Keratinocyte (primary cell): Measurements from ENCODE around the gene AUNIP. TPM values are rescaled to one million over a fixed set of nuclear protein-coding genes. Genes with fewer than 3 reads are reported as not detected.

Experiments used
- DNase-seq: peaks from one replicate; pipeline ENCODE4 v3.0.0-alpha.2; 2011; ENCODE audit warnings: low read depth, missing footprints, low spot score
- FAIRE-seq: peaks from 2 replicates; lab custom pipeline; 2011; peaks lifted over from hg19 to GRCh38; lab: Jason Lieb, UNC
- H2AFZ ChIP-seq: 2 replicates; pipeline ENCODE4 v1.6.0; 2012; ENCODE audit warnings: low read length, control low read depth, inconsistent platforms; ENCODE audit not compliant: control insufficient read depth
- H3K27ac ChIP-seq: 2 replicates; pipeline ENCODE4 v1.5.1; 2011; ENCODE audit warnings: low read length; ENCODE audit not compliant: control insufficient read depth, insufficient read depth
- H3K27me3 ChIP-seq: 3 replicates; pipeline ENCODE4 v1.6.0; 2011; ENCODE audit warnings: low read length; ENCODE audit not compliant: control insufficient read depth, insufficient read depth; ENCODE audit errors: extremely low read depth
- H3K36me3 ChIP-seq, 2 experiments: 2 replicates in 1 of 2; 3 replicates in 1 of 2; pipeline ENCODE4 v1.5.1; 2011; ENCODE audit warnings: low read length in 2 of 2, mild to moderate bottlenecking in 1 of 2; ENCODE audit not compliant: control insufficient read depth in 2 of 2, insufficient read depth in 2 of 2; ENCODE audit errors: extremely low read depth in 1 of 2
- H3K4me1 ChIP-seq: 3 replicates; pipeline ENCODE4 v1.5.1; 2011; ENCODE audit warnings: low read length; ENCODE audit not compliant: control insufficient read depth, insufficient read depth; ENCODE audit errors: extremely low read depth
- H3K4me2 ChIP-seq: 3 replicates; pipeline ENCODE4 v1.6.0; 2011; ENCODE audit warnings: low read depth, low read length; ENCODE audit not compliant: control insufficient read depth, insufficient read depth; ENCODE audit errors: extremely low read depth
- H3K4me3 ChIP-seq, 3 experiments: fragments of 200-600 bp in 1 of 3; sonication (generic) in 1 of 3; 2 replicates in 2 of 3; 3 replicates in 1 of 3; pipeline ENCODE4 v1.5.1; 2011 to 2016; ENCODE audit warnings: low read length in 3 of 3, mild to moderate bottlenecking in 3 of 3, control low read depth in 2 of 3, inconsistent platforms in 1 of 3, low read depth in 1 of 3, mixed read lengths in 1 of 3, mixed run types in 1 of 3, moderate library complexity in 1 of 3; ENCODE audit not compliant: control insufficient read depth in 2 of 3, insufficient read depth in 2 of 3; ENCODE audit errors: extremely low read depth in 1 of 3
- H3K79me2 ChIP-seq: 2 replicates; pipeline ENCODE4 v1.6.0; 2012; ENCODE audit warnings: low read length; ENCODE audit not compliant: control insufficient read depth, insufficient read depth
- H3K9ac ChIP-seq: 3 replicates; pipeline ENCODE4 v1.6.0; 2011; ENCODE audit warnings: low read length; ENCODE audit not compliant: control insufficient read depth, insufficient read depth; ENCODE audit errors: extremely low read depth
- H3K9me1 ChIP-seq: 3 replicates; pipeline ENCODE4 v1.6.0; 2011; ENCODE audit warnings: low read length; ENCODE audit not compliant: control insufficient read depth, insufficient read depth; ENCODE audit errors: extremely low read depth
- H3K9me3 ChIP-seq: 2 replicates; pipeline ENCODE4 v1.5.1; 2012; ENCODE audit warnings: low read depth, low read length; ENCODE audit not compliant: control insufficient read depth
- H4K20me1 ChIP-seq: 3 replicates; pipeline ENCODE4 v1.6.0; 2011; ENCODE audit warnings: low read length; ENCODE audit not compliant: control insufficient read depth, insufficient read depth; ENCODE audit errors: extremely low read depth
- EZH2 ChIP-seq: IDR thresholded peaks from one replicate; pipeline ENCODE4 v1.6.1; 2012; ENCODE audit warnings: inconsistent platforms, mild to moderate bottlenecking, low read length, moderate library complexity
- dilution Hi-C: fragments of 300-500 bp; cut with MboI; formaldehyde crosslinking; loops from one replicate; pipeline ENCODE4 v1.7.0; 2020; ENCODE audit warnings: low sequenced_read_pairs; ENCODE audit not compliant: extremely low pct_ligation_motif_present
- polyA plus RNA-seq, 5 experiments: library from polyadenylated mRNA; depleted of rRNA in 3 of 5; stranded (reverse) in 3 of 5; stranded (forward) in 1 of 5; unstranded in 1 of 5; fragments of >200 nt; gene quantifications; 1 replicate in 1 of 5; 2 replicates in 3 of 5; 3 replicates in 1 of 5; pipeline versions ENCODE4 v1.2.1 to v1.2.3, GENCODE V29; 2011 to 2012; ENCODE audit warnings: missing spikeins in 2 of 5, low read depth in 1 of 5, low replicate concordance in 1 of 5
- TF ChIP-seq, protein P1 (sequence below), 3 experiments: IDR thresholded peaks in 1 of 3; conservative IDR thresholded peaks in 1 of 3; optimal IDR thresholded peaks in 1 of 3; 2 replicates in 2 of 3; 3 replicates in 1 of 3; pipeline versions ENCODE3 to v1.5.1; 2011; ENCODE audit warnings: low read length in 3 of 3, mild to moderate bottlenecking in 3 of 3, moderate library complexity in 2 of 3, control low read depth in 1 of 3, inconsistent platforms in 1 of 3; ENCODE audit not compliant: insufficient read depth in 2 of 3; ENCODE audit errors: extremely low read depth in 1 of 3

AUNIP gene
- polyA plus RNA-seq, 1 donor (not counting 4 experiments of a cell fraction or from before 2014, with no cell fraction given) = 9.3 TPM

DNA sequence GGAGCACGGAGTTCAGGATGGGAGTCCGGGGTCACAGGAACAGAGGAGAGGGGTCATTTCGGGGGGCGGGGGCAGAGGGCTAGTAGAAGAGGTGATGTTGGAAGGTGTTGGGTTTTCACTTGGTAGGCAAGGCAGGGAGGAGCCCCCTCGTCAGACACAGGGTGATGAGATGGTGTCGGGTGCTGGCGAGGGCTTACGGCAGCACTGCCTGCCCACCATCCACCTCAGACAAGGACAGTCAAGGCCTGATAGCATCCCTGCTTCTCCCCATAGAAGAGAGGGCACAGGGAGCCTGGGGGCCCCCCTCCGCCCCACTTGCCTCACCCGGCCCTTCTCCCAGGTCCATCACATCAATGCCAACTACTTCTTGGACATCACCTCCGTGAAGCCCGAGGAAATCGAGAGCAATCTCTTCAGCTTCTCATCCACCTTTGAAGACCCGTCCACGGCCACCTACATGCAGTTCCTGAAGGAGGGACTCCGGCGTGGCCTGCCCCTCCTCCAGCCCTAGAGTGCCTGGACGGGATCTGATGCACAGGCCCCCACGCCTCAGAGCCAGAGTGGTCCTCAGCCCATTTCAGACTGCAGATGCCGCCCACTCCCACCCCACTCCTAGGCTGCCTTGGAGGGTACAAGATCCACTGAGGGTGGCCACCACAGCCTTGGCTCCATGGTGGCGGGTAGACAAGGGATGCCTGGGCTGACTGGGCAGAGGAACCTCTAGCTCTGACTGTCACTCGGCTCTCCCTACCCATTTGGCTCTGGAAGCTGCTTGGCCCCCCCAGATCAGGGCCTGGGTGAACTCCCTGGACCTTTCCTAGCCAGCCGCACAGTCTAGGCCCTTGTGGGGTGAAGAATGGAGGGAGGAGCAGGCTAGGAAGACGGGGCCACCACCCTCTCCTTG, 43.8 kb downstream of the AUNIP start:
- H3K9me1 ChIP-seq = peaks cover 2% of the 10 kb centered on the region
- no peak overlapping the region for H3K4me3 ChIP-seq
- no peak overlapping the region for H3K4me2 ChIP-seq
- peaks cover 3 to 20% of the 10 kb centered on the region in 2 experiments for H3K36me3 ChIP-seq
- no peak overlapping the region for H3K27ac ChIP-seq
- DNase-seq = no peak
- no peak for FAIRE-seq
- H3K79me2 ChIP-seq = peaks cover under 1% of the 10 kb centered on the region
- TF ChIP-seq, protein P1, sequence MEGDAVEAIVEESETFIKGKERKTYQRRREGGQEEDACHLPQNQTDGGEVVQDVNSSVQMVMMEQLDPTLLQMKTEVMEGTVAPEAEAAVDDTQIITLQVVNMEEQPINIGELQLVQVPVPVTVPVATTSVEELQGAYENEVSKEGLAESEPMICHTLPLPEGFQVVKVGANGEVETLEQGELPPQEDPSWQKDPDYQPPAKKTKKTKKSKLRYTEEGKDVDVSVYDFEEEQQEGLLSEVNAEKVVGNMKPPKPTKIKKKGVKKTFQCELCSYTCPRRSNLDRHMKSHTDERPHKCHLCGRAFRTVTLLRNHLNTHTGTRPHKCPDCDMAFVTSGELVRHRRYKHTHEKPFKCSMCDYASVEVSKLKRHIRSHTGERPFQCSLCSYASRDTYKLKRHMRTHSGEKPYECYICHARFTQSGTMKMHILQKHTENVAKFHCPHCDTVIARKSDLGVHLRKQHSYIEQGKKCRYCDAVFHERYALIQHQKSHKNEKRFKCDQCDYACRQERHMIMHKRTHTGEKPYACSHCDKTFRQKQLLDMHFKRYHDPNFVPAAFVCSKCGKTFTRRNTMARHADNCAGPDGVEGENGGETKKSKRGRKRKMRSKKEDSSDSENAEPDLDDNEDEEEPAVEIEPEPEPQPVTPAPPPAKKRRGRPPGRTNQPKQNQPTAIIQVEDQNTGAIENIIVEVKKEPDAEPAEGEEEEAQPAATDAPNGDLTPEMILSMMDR (optimal IDR thresholded peaks at IDR 0.05 in 1 of 3, IDR thresholded peaks at IDR 0.05 in 1 of 3, conservative IDR thresholded peaks at IDR 0.05 in 1 of 3; ENCODE audit: extremely low read depth in 1 of 3, insufficient read depth in 2 of 3, low read length in 3 of 3) = no peak
- no peak for TF ChIP-seq EZH2
- H3K4me1 ChIP-seq = peaks cover 16% of the 10 kb centered on the region
- no peak overlapping the region for H3K9ac ChIP-seq
- H3K9me3 ChIP-seq = no peaks in the 10 kb centered on the region
- H2AFZ ChIP-seq = no peak overlapping the region
- H4K20me1 ChIP-seq = no peaks in the 10 kb centered on the region
- dilution Hi-C loops = no loop called here
- H3K27me3 ChIP-seq = no peaks in the 10 kb centered on the region

DNA sequence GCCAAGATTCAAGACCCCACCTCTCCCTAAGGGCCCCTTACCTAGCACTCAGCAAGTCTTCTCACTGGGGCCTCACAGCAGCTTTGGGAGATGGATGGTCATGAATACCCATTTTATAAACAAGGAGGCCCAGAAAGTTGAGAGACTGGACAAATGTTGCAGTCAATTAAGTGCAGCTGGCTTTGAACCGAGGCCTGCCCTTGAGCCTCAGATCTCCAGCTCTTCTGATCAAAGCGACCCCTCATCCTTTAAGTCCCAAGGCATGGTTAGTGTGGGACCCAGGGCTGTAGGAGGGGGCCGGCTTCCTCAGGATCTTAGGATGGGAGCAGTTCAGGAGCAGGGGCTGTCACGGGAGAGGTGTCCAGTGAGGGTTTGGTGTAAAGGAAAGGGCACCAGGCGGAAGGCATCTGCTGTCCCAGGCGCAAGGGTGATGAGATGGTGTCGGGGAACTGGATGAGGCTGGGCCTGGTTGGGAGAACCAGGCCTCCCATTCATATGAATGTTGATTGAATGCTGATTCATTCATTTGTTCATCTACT, 44.6 kb downstream of the AUNIP start:
- H2AFZ ChIP-seq = no peak overlapping the region
- H3K36me3 ChIP-seq = peaks cover 7 to 22% of the 10 kb centered on the region in 2 experiments
- no peak overlapping the region for H3K4me3 ChIP-seq
- FAIRE-seq (no peak), DNase-seq (no peak)
- H3K4me2 ChIP-seq = no peak overlapping the region
- dilution Hi-C loops = no loop called here
- no peak overlapping the region for H3K9ac ChIP-seq
- H3K9me1 ChIP-seq = peaks cover 2% of the 10 kb centered on the region
- no peaks in the 10 kb centered on the region for H3K9me3 ChIP-seq
- no peaks in the 10 kb centered on the region for H4K20me1 ChIP-seq
- H3K79me2 ChIP-seq = no peaks in the 10 kb centered on the region
- no peak overlapping the region for H3K27ac ChIP-seq
- TF ChIP-seq, protein P1 (optimal IDR thresholded peaks at IDR 0.05 in 1 of 3, IDR thresholded peaks at IDR 0.05 in 1 of 3, conservative IDR thresholded peaks at IDR 0.05 in 1 of 3; ENCODE audit: extremely low read depth in 1 of 3, insufficient read depth in 2 of 3, low read length in 3 of 3) = no peak
- TF ChIP-seq EZH2 = no peak
- H3K27me3 ChIP-seq = no peaks in the 10 kb centered on the region
- H3K4me1 ChIP-seq = peaks cover 16% of the 10 kb centered on the region
